GM21526 (cell line): Measurements from ENCODE around the gene DOCK2.

Source experiments
- ATAC-seq: cut with Tn5 transposase; IDR thresholded peaks from one replicate; pipeline ENCODE4 v1.9.1; 2021; ENCODE audit warnings: moderate library complexity; ENCODE audit not compliant: unreplicated experiment, low FRiP score

DOCK2 gene

DNA sequence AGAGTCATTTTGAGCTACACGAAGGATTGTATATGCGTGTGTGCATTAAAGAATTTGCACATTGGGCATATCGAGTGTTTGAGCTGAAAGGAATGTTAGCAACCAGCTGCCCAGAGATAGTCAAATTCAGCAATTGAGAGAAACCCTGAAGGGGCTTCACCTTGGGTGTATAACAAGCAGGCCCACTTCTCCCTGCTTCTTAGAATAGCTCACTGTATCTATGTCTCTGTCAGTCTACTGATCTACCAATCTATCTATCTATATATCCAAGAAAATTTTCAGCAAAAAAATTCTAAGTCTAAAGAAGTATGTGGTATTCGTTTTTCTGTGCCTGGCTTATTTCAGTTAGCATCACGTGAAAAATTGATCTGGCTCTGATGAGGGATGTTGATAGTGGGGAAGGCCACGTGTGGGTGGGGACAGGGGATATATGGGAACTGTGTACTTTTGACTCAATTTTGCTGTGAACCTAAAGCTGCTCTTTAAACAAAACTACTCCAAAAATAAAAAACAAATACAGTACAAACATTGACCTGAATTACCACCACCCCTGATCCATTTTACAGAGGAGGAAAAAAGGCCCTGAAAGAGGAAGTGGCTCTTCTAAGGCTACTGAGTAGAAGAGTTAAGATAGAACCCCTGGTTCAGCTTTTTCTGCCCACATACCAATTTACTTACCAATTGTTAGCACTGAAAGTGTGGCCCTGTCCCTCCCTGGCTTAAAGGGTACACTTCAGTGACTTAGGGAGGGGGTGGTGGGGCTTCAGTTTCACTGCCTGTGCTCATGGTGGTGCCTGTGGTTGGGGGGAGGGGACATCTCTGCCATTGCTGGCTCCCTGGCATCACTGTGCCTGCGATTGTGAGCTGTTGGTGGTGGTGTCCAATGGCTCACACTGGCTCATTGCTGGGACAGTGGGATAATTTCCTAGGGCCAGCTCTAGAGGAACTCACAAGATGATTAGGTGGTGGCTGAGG lies 141.8 kb downstream of the DOCK2 start:
- peak; percentile 94 for ATAC-seq

GRCh38 chr5:169781420-169782345 lies 144.6 kb downstream of the DOCK2 start:
- no peak for ATAC-seq

- no peak for ATAC-seq
Observed at GRCh38 chr5:169785771-169786618, 148.9 kb downstream of the DOCK2 start.

DNA sequence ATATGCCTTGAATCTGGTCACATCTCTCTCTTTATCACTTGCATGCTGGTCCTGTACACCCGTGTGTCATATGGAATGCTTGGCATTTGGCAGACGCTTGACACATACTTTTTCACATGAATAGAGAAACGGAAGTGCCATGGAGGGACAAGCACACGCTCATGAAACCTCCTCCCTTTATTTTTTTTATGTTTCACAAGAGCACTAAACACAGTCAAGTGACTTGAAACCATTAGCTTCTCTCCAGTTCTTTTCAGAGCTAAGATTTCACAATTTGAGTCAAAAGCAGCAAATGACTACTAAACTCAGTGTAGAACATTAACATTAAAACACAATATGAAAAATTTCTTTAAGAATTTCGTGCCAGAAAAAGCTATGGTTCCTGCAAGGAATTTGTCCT lies 151.1 kb downstream of the DOCK2 start:
- no peak for ATAC-seq

GRCh38 chr5:169789417-169789940 lies 152.4 kb downstream of the DOCK2 start:
- no peak for ATAC-seq

- ATAC-seq: no peak
Observed at GRCh38 chr5:169791251-169791650, 154.2 kb downstream of the DOCK2 start.

DNA sequence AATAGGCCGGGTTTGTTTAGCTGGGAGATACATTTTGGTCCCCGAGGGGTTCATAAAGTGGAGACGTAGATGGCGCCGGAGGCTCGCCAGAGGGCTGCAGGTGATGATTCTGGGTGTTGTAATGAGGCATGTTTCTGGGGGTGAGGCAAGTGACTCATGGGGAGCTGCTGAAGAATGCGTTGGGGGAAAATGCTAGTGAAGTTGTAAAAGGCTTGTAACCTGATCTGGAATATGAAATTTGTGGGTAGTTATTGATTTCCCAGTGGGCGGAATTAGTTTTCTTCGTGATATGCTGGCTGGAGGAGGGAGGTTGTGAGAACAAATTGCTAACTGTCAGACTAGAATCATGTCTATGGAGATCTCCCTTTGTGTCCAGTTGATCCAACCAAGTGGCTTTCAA lies 158.3 kb downstream of the DOCK2 start:
- ATAC-seq: no peak

GRCh38 chr5:169796731-169797130 lies 159.7 kb downstream of the DOCK2 start:
- ATAC-seq: no peak

DNA sequence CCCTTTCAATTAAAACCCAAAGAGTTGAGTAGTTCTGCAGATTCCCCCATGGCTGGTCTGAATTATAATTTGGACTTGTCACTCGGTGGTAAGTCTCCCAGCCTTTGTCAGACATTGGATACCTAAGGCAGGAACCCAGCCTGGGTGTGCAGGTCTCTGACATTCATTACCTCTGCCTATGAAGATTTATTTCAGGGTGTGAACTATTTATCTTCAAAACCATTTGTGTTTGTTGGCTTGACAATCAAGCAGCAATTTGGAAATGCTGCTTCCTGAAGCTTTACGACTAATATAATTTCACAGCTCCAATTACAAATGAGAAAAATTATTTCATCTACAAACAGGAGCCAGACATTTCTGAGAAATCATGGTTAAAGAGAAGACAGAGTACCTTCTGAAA lies 160.5 kb downstream of the DOCK2 start:
- ATAC-seq: no peak

DNA sequence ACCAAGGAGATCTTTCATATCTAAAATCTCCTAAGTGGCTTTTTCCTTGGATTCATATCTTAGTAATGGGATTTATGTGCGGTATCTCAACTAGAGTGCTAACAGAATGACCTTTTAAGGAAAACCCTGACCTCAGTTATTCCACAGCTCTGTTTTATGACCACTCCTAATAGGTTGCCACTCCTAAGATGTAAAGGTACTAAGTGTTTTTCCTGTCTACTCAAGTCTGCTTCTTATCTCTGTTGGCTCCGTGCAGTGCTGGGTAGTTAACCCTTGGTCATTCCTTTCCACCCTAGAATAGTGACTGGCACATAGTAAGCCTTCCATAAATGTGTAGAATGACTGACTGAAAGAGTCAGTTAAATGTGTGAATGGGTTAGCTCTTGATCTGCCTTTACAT lies 161.4 kb downstream of the DOCK2 start:
- ATAC-seq: no peak

GRCh38 chr5:169798906-169799660 lies 162.0 kb downstream of the DOCK2 start:
- no peak for ATAC-seq

DNA sequence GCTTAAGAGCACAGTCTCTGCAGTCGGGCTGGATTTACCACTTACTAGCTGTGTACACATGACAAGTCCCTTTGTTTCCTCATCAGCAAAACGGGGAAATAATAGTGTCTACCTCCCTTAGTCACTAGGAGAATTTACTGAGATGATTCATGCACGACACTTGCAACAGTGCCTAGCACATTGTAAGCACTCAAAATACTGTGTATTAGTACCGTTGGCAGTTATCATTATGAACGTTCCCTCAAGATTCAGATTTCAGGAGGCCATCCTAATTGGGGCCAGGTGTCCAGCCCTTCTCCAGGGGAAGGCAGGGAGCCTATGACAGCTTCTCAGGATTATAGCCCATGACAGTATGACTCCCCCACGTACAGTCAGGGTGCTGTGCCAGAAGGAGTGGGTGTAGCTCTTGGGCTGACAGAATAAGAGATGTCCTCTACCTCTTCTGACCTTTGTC lies 164.3 kb downstream of the DOCK2 start:
- ATAC-seq: no peak

DNA sequence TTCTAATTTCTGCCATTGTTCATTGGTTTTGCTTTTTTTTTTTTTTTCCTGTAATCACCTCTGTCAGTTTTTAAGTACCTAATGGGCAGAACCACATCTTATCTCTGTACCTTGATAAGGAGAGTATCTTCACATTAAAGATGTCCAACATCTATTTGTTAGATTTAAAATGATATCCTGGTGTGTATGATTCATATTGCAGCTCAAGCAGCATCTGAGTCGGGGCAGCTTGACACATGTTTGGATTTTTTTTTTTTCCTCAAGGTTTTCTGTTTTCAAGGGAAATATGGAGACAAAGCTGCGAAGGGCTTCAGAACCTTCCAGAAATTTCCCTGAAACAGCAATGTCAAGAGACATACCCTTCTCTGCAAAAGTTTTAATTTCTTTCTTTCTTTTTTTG lies 164.7 kb downstream of the DOCK2 start:
- ATAC-seq: no peak

DNA sequence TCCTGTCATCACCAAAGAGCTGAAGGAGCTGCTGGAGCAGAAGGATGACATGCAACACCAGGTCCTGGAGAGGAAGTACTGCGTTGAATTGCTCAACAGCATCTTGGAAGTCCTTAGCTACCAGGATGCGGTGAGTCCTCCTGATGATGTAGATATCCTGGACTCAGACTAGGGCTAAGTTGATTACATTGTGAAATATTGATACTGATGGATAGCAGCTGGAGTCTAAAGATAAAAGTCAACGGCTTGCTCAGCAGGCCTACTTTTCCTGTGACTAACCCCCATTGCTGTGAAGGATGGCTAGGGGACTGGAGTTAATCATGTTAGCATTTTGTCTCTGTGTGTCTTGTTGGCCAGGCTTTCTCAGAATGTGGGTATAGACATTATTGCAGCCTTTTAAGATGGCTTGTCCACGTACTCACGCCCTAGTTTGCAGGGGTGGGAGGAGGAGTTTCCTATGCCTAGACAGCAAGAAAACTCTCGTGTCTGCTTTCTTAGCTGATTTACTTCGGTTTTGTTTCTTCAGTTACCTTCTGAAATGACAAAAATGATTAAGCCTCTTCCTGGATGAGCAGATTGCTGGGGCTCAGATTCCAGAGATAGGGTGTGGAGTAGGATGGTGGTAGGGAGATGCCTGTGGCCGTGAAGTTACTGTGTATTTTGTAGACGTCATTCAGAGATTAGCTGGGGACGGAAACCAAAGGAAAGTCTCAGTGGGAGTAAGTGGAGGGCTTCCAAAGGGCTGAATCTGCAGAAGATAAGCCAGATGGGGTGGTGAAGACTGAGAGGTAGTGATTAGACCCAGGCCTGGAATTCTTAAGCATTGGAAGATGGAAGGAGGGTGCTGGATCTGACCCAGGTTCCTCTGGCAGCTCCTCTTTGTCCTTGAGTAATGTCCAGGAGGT lies 166.3 kb downstream of the DOCK2 start:
- no peak for ATAC-seq

DNA sequence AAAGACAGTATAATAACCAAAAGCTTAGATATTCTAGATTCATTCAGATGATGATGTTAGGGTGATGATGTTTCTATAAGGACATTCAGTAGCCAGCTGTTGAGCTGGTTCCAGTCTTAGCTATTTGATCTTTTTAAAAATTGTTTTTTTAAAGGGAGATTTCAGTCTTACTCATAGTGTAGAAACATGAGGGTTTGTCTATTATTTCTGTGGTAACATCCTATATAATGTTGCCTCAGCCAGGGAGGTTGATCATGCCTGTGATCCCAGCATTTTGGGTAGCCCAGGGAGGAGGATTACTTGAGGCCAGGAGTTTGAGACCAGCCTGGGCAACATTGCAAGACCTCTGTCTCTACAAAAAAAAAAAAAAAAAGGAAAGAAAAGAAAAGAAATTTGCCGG lies 167.8 kb downstream of the DOCK2 start:
- ATAC-seq: no peak

- peak; percentile 84 for ATAC-seq
Observed at GRCh38 chr5:169805527-169805934, 168.5 kb downstream of the DOCK2 start.

DNA sequence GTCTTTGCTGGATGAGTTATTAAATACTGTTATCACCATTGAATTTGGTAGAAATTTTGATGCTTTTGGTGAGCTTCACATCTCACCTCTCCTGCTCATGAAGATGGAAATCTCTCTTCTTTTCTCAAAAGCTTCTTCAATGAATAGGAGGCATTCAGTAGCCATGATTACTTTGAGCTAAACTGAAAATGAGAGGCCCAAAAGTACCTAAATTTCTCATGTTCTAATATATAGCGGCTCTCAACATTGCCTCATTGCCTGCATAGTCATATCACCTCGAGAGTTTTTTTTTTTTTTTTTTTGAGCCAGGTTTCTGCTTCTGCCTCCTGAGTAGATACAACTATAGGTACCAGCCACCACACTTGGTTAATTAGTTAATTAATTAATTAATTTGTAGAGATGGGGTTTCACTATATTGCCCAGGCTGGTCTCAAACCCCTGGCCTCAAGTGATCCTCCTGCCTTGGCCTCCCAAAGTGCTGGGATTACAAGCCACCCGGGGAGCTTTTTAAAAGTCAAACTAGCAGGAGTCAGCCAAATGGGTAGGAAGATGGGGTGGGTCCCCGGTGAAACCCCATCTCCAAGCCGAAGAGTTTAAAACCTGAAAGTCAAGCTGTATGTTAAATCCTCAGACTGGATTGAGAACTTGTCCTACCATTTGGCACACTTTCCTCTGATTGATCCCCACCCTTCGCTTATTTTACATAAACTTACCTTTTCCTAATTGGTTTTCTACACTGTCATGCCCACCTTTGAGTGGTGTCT lies 169.0 kb downstream of the DOCK2 start:
- ATAC-seq: peak; percentile 67
